Mucosa of descending colon (tissue), 3 donors: Measurements from ENCODE around the gene RPL36AL. TPM values are rescaled to one million over a fixed set of nuclear protein-coding genes. Genes with fewer than 3 reads are reported as not detected.

Experiments
- ATAC-seq: fragments of 200-7000 bp; cut with Tn5 transposase; one replicate; pipeline ENCODE4 v1.9.1; 2020; ENCODE audit warnings: mild to moderate bottlenecking, moderate library complexity
- DNase-seq, 3 donors: peaks; one replicate each; pipeline ENCODE4 v3.0.0-alpha.2; 2020
- H3K36me3 ChIP-seq: fragments of 200-600 bp; one replicate; pipeline ENCODE4 v1.8.0; 2021; ENCODE audit warnings: low read depth, mild to moderate bottlenecking
- H3K4me1 ChIP-seq: fragments of 200-600 bp; one replicate; pipeline ENCODE4 v1.8.0; 2021; ENCODE audit warnings: low read depth, mild to moderate bottlenecking
- H3K4me3 ChIP-seq: fragments of 200-600 bp; one replicate; pipeline ENCODE4 v1.8.0; 2021; ENCODE audit warnings: mild to moderate bottlenecking
- H3K9me3 ChIP-seq: fragments of 200-600 bp; one replicate; pipeline ENCODE4 v1.8.0; 2021; ENCODE audit warnings: mild to moderate bottlenecking
- intact Hi-C, 2 donors: fragments of 100-400 bp; cut with DNase I in 1 of 2; cut with micrococcal nuclease in 1 of 2; formaldehyde crosslinking; loops; one replicate each; pipeline versions ENCODE4 v1.11.0 to v1.11.1; 2022; cut with DNase I, micrococcal nuclease
- total RNA-seq, 3 donors: library from RNA; stranded (reverse); fragmentation: NEBNext Ultra II Directional in 2 of 3; extraction: Animal tissue kit (Norgen Biotek cat#: 25700) in 2 of 3; gene quantifications; one replicate each; pipeline versions ENCODE4 v1.2.1 to v1.2.4, GENCODE V29; 2021 to 2023
- TF ChIP-seq, protein P1 (sequence below): fragments of 200-600 bp; IDR thresholded peaks from one replicate; pipeline ENCODE4 v1.8.0; 2022; ENCODE audit warnings: antibody characterized with exemption, mild to moderate bottlenecking
- donor health status: DM: no; HTN: no; CAD: no; lungs with moderate emphysema.
- donor health status: DM: no; HTN: no; CAD: no.
- donor health status: DM: no; HTN: yes; CAD: no.

Gene RPL36AL
- total RNA-seq, 3 donors from 2014 or later: 146 to 197 (median 178) TPM

- Histone ChIP-seq H3K9me3 (no peaks in the 10 kb centered on the region), H3K4me1 (peaks cover 10% of the 10 kb centered on the region), H3K36me3 (no peaks in the 10 kb centered on the region), H3K4me3 (no peak overlapping the region)
- no peak for DNase-seq
- TF ChIP-seq, protein P1, sequence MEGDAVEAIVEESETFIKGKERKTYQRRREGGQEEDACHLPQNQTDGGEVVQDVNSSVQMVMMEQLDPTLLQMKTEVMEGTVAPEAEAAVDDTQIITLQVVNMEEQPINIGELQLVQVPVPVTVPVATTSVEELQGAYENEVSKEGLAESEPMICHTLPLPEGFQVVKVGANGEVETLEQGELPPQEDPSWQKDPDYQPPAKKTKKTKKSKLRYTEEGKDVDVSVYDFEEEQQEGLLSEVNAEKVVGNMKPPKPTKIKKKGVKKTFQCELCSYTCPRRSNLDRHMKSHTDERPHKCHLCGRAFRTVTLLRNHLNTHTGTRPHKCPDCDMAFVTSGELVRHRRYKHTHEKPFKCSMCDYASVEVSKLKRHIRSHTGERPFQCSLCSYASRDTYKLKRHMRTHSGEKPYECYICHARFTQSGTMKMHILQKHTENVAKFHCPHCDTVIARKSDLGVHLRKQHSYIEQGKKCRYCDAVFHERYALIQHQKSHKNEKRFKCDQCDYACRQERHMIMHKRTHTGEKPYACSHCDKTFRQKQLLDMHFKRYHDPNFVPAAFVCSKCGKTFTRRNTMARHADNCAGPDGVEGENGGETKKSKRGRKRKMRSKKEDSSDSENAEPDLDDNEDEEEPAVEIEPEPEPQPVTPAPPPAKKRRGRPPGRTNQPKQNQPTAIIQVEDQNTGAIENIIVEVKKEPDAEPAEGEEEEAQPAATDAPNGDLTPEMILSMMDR: no peak
- intact Hi-C loops: no loop called here
- no peak for ATAC-seq
Measured at GRCh38 chr14:49614196-49614595, 6.2 kb downstream of the RPL36AL start.

- Histone ChIP-seq H3K9me3 (no peaks in the 10 kb centered on the region), H3K4me3 (no peak overlapping the region), H3K4me1 (no peaks in the 10 kb centered on the region), H3K36me3 (no peaks in the 10 kb centered on the region)
- TF ChIP-seq, protein P1: no peak
- DNase-seq (no peak), ATAC-seq (no peak)
- intact Hi-C loops: no loop called here
Measured at GRCh38 chr14:49612671-49613070, 7.8 kb downstream of the RPL36AL start.

- no peak for ATAC-seq
Measured at GRCh38 chr14:49612251-49612650, 8.2 kb downstream of the RPL36AL start.

DNA sequence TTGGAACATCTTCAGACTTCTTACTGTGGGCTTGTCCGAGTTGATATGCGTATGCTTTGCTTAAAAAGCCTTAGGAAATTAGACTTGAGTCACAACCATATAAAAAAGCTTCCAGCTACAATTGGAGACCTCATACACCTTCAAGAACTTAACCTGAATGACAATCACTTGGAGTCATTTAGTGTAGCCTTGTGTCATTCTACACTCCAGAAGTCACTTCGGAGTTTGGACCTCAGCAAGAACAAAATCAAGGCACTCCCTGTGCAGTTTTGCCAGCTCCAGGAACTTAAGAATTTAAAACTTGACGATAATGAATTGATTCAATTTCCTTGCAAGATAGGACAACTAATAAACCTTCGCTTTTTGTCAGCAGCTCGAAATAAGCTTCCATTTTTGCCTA lies 12.8 kb downstream of the RPL36AL start:
- Histone ChIP-seq H3K4me1 (no peaks in the 10 kb centered on the region), H3K36me3 (no peaks in the 10 kb centered on the region), H3K9me3 (no peaks in the 10 kb centered on the region), H3K4me3 (no peak overlapping the region)
- DNase-seq: no peak
- intact Hi-C loops: no loop called here
- TF ChIP-seq, protein P1: no peak
- ATAC-seq: peak; percentile 90

More at GRCh38 chr14:49612251-49612650, 8.2 kb downstream of the RPL36AL start:
- Histone ChIP-seq H3K36me3 (no peaks in the 10 kb centered on the region), H3K4me3 (no peak overlapping the region), H3K9me3 (no peaks in the 10 kb centered on the region), H3K4me1 (no peaks in the 10 kb centered on the region)
- TF ChIP-seq, protein P1: no peak
- no peak for DNase-seq
- intact Hi-C loops: no loop called here

DNA sequence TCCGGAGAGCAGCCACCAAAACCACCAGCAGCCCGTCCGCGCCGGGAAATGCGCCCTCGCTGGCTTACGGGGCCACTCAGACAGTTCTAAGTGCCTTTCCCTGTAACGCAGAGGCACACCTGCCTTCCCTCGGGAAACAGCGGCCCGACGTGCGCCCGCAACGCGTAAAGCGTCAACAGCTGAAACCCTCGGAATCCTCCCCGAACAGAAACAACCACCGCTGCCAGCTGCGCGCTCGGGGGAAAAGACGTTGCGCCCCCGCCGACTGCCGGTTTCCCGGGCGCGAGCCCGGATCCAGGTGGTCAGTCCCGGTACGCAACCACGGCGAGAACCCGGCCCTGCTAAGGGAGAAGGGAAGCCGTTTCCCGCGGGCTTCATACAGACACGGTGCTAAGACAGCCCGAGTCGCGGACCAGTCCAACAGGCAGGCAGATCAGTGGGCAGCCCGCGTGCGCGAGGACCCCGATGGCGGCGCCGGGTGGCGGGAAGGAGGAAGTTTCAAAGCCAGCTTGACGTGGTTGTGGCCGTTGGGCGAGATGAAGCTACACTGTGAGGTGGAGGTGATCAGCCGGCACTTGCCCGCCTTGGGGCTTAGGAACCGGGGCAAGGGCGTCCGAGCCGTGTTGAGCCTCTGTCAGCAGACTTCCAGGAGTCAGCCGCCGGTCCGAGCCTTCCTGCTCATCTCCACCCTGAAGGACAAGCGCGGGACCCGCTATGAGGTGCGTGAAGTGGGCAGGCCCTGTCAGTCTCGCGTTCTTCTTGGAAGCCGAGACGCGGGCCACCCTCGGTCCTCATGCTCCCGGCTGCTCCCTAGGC lies 21.7 kb downstream of the RPL36AL start, which contains the start of gene LRR1:
LRR1 (plus strand) TSS at position 456 of the 816 bp plus-strand sequence; CDS start at position 537, 81 bp downstream.
- TF ChIP-seq, protein P1: no peak
- DNase-seq (peak; percentile 92 to 95 (median 93)), ATAC-seq (peak; percentile 81)
- Histone ChIP-seq H3K9me3 (no peaks in the 10 kb centered on the region), H3K4me1 (peaks cover 18% of the 10 kb centered on the region), H3K36me3 (no peaks in the 10 kb centered on the region), H3K4me3 (peak within 1 kb of the TSS; percentile 78)
- intact Hi-C loops: no loop called here
